HL-60 (cell line): ENCODE results near the gene TCF25.

Source experiments
- DNase-seq, 2 experiments: peaks; one replicate each; pipeline ENCODE4 v3.0.0-alpha.2; 2010 to 2020; ENCODE audit warnings: low read depth in 1 of 2, low spot score in 1 of 2
- H3K27ac ChIP-seq: fragments of 250-450 bp; sonication (Bioruptor Pico); replicated peaks from 2 replicates; pipeline ENCODE4 v1.5.1; 2020; ENCODE audit warnings: mild to moderate bottlenecking, moderate library complexity
- H3K27me3 ChIP-seq: fragments of 250-450 bp; sonication (Bioruptor Pico); 2 replicates; pipeline ENCODE4 v1.5.1; 2021; ENCODE audit warnings: mild to moderate bottlenecking, moderate library complexity; ENCODE audit not compliant: insufficient read depth, poor library complexity, severe bottlenecking
- H3K4me3 ChIP-seq: replicated peaks from 2 replicates; pipeline ENCODE4 v1.5.1; 2011; ENCODE audit warnings: mild to moderate bottlenecking, control low read depth, low read length; ENCODE audit not compliant: insufficient read depth
- CTCF ChIP-seq: IDR thresholded peaks from one replicate; pipeline ENCODE4 v1.5.1; 2011; ENCODE audit warnings: low read length, control low read depth, inconsistent platforms; ENCODE audit not compliant: insufficient read depth
- GABPA ChIP-seq: IDR thresholded peaks from 2 replicates; pipeline ENCODE4 v1.6.1; 2012; ENCODE audit warnings: low read depth
- POLR2AphosphoS5 ChIP-seq: IDR thresholded peaks from 2 replicates; pipeline ENCODE4 v1.6.1; 2012; ENCODE audit warnings: low read depth
- REST ChIP-seq: IDR thresholded peaks from 2 replicates; pipeline ENCODE4 v1.6.1; 2012; ENCODE audit warnings: low read depth; ENCODE audit not compliant: insufficient replicate concordance
- SPI1 ChIP-seq: IDR thresholded peaks from 2 replicates; pipeline ENCODE4 v1.6.1; 2012; ENCODE audit warnings: low read depth, mild to moderate bottlenecking, borderline replicate concordance

The TCF25 gene

GRCh38 chr16:89859615-89860007 lies 13.8 kb upstream of the TCF25 start:
- Histone ChIP-seq H3K27me3 (peaks cover 2% of the 10 kb centered on the region), H3K4me3 (no peak overlapping the region), H3K27ac (no peak overlapping the region)
- no peak for DNase-seq
- TF ChIP-seq CTCF (no peak), SPI1 (no peak), GABPA (no peak), REST (no peak), POLR2AphosphoS5 (no peak)

- DNase-seq, result peak in 1 of 2 experiments; percentile 32
- peak; percentile 48 for TF ChIP-seq CTCF
- no peak for TF ChIP-seq REST
- H3K4me3 ChIP-seq, result no peak overlapping the region
- H3K27me3 ChIP-seq, result no peaks in the 10 kb centered on the region
- no peak overlapping the region for H3K27ac ChIP-seq
Observed at GRCh38 chr16:89860747-89861304, 12.6 kb upstream of the TCF25 start.

GRCh38 chr16:89861648-89862047 lies 11.7 kb upstream of the TCF25 start:
- TF ChIP-seq REST (no peak), SPI1 (no peak)
- no peaks in the 10 kb centered on the region for H3K27me3 ChIP-seq
- no peak overlapping the region for H3K27ac ChIP-seq
- no peak for DNase-seq
- H3K4me3 ChIP-seq, result no peak overlapping the region

GRCh38 chr16:89862732-89863131 lies 10.7 kb upstream of the TCF25 start:
- Histone ChIP-seq H3K4me3 (no peak overlapping the region), H3K27me3 (no peaks in the 10 kb centered on the region), H3K27ac (no peak overlapping the region)
- TF ChIP-seq POLR2AphosphoS5, result no peak
- TF ChIP-seq REST, result no peak
- TF ChIP-seq CTCF, result no peak
- TF ChIP-seq SPI1, result no peak
- TF ChIP-seq GABPA, result no peak
- DNase-seq, result no peak
